IPS-20b (cell line): Measurements from ENCODE around the gene PIK3CA.
A peak's percentile ranks its signal among the peaks of the same experiment; 100 is the strongest.

Source experiments
- H3K27ac ChIP-seq: one replicate; pipeline ENCODE4 v1.5.1; 2013; ENCODE audit warnings: low read length
- H3K27me3 ChIP-seq: 2 replicates; pipeline ENCODE4 v1.6.1; 2013; ENCODE audit warnings: mild to moderate bottlenecking, low read length, inconsistent platforms; ENCODE audit not compliant: insufficient read depth
- H3K36me3 ChIP-seq: 2 replicates; pipeline ENCODE4 v1.6.1; 2013; ENCODE audit warnings: low read depth, mild to moderate bottlenecking, inconsistent platforms, low read length, moderate library complexity; ENCODE audit not compliant: insufficient read depth
- H3K4me1 ChIP-seq: 2 replicates; pipeline ENCODE4 v1.6.1; 2013; ENCODE audit warnings: mild to moderate bottlenecking, control low read depth, inconsistent platforms, low read length, moderate library complexity; ENCODE audit not compliant: insufficient read depth
- H3K4me3 ChIP-seq: 2 replicates; pipeline ENCODE4 v1.5.1; 2013; ENCODE audit warnings: mild to moderate bottlenecking, low read length, inconsistent platforms
- H3K9ac ChIP-seq: 2 replicates; pipeline ENCODE4 v1.6.1; 2013; ENCODE audit warnings: low read depth, mild to moderate bottlenecking, inconsistent platforms, low read length, moderate library complexity
- H3K9me3 ChIP-seq: 2 replicates; pipeline ENCODE4 v1.6.1; 2013; ENCODE audit warnings: mild to moderate bottlenecking, low read depth, low read length, inconsistent platforms; ENCODE audit not compliant: insufficient read depth

PIK3CA gene

DNA sequence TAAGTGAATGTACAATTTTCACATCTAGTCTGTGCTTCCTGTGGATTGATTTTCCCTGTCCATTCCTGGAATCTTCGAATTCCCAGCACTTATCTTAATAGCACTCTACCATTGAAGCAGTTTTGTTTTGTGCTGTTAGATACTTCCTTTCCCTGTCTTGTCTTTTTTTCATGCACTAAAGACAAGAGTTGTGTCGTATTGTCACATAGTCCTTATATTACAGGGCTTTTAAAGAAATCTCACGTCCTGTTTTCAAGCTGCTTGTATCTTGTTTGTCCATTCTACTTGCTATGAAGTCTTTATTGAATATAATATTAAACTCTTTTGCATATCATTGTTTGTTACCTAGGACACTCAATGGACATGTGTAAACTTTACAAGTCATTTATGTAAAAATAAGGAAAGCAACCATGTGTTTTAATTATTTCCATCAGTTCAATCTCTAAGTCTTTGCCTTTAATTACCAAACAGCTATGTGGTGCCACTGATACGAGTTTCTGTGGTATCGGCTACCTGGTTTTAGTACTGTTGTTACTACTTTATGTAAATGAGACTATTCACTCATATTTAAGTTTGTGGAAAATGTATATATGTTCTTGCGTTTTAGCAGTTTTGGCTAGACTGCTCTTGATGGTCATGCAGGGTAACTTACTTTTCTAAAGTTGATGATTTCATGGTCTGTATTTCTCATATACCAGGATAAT is 10.3 kb downstream of the PIK3CA start:
- H3K4me1 ChIP-seq, result no peaks in the 10 kb centered on the region
- no peak overlapping the region for H3K27ac ChIP-seq
- no peak overlapping the region for H3K9ac ChIP-seq
- H3K4me3 ChIP-seq, result no peak overlapping the region
- no peaks in the 10 kb centered on the region for H3K27me3 ChIP-seq
- no peaks in the 10 kb centered on the region for H3K36me3 ChIP-seq
- H3K9me3 ChIP-seq, result peaks cover 4% of the 10 kb centered on the region; the same call in 1 of the 2 replicates

DNA sequence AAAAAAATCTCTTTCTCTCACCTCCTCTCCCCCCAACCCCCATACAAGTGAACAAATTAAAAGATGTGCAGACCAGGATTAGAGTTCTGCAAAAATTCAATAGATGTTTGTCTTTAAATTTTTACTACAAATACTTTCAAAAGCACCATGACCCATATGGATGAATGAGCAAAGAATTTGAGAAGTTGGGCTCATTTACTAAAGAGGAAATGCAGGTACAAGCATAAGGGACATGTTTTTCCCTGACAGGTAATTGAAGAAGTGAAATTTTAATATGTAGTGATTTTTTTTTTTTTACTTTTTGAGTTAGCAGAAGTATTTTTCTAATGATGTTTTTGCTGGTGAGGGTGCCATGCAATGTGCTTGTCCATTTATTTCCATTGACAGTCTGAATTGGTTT is 15.3 kb downstream of the PIK3CA start:
- Histone ChIP-seq H3K4me1 (no peaks in the 10 kb centered on the region), H3K4me3 (no peak overlapping the region), H3K36me3 (no peaks in the 10 kb centered on the region), H3K27me3 (no peaks in the 10 kb centered on the region), H3K9me3 (no peaks in the 10 kb centered on the region), H3K9ac (no peak overlapping the region), H3K27ac (no peak overlapping the region)

GRCh38 chr3:179164857-179165256 is 16.7 kb downstream of the PIK3CA start:
- H3K9ac ChIP-seq, result no peak overlapping the region
- H3K4me1 ChIP-seq, result peaks cover 6% of the 10 kb centered on the region; the same call in 1 of the 2 replicates
- no peaks in the 10 kb centered on the region for H3K27me3 ChIP-seq
- no peaks in the 10 kb centered on the region for H3K36me3 ChIP-seq
- no peak overlapping the region for H3K27ac ChIP-seq
- no peaks in the 10 kb centered on the region for H3K9me3 ChIP-seq
- H3K4me3 ChIP-seq, result no peak overlapping the region

GRCh38 chr3:179166561-179167201 is 18.5 kb downstream of the PIK3CA start:
- Histone ChIP-seq H3K4me3 (no peak overlapping the region), H3K9me3 (no peaks in the 10 kb centered on the region), H3K27ac (no peak overlapping the region), H3K27me3 (no peaks in the 10 kb centered on the region), H3K4me1 (peaks cover 8% of the 10 kb centered on the region; the same call in 1 of the 2 replicates), H3K9ac (no peak overlapping the region), H3K36me3 (no peaks in the 10 kb centered on the region)

- no peak overlapping the region for H3K9ac ChIP-seq
- no peaks in the 10 kb centered on the region for H3K27me3 ChIP-seq
- no peaks in the 10 kb centered on the region for H3K36me3 ChIP-seq
- H3K4me3 ChIP-seq, result no peak overlapping the region
- H3K27ac ChIP-seq, result no peak overlapping the region
- no peaks in the 10 kb centered on the region for H3K9me3 ChIP-seq
- H3K4me1 ChIP-seq, result peaks cover 8% of the 10 kb centered on the region; the same call in 1 of the 2 replicates
Measured at GRCh38 chr3:179168918-179169317, 20.8 kb downstream of the PIK3CA start.

DNA sequence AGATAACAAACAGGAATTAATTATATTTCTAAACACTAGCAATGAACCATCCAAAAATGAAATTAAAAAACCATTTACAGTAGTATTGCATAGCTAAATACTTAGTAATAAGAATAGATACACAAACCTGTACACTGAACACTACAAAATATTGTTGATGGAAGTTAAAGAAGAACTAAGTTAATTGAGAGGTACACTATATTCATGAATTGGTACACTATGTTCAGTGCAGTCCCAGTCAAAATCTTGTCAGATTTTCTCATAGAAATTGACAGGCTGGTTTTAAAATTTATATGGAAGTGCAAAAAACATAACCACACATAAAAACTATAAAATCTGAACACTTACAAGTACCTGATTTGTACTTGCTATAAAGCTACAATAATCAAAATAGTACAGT is 24.4 kb downstream of the PIK3CA start:
- H3K36me3 ChIP-seq, result no peaks in the 10 kb centered on the region
- no peak overlapping the region for H3K27ac ChIP-seq
- no peaks in the 10 kb centered on the region for H3K27me3 ChIP-seq
- no peaks in the 10 kb centered on the region for H3K9me3 ChIP-seq
- peaks cover 20% of the 10 kb centered on the region; the same call in 1 of the 2 replicates for H3K4me1 ChIP-seq
- no peak overlapping the region for H3K4me3 ChIP-seq
- H3K9ac ChIP-seq, result no peak overlapping the region

GRCh38 chr3:179174316-179174715 is 26.2 kb downstream of the PIK3CA start:
- no peaks in the 10 kb centered on the region for H3K36me3 ChIP-seq
- no peaks in the 10 kb centered on the region for H3K27me3 ChIP-seq
- peaks cover 14% of the 10 kb centered on the region; the same call in 1 of the 2 replicates for H3K4me1 ChIP-seq
- no peak overlapping the region for H3K27ac ChIP-seq
- no peak overlapping the region for H3K9ac ChIP-seq
- H3K9me3 ChIP-seq, result no peaks in the 10 kb centered on the region
- H3K4me3 ChIP-seq, result no peak overlapping the region

DNA sequence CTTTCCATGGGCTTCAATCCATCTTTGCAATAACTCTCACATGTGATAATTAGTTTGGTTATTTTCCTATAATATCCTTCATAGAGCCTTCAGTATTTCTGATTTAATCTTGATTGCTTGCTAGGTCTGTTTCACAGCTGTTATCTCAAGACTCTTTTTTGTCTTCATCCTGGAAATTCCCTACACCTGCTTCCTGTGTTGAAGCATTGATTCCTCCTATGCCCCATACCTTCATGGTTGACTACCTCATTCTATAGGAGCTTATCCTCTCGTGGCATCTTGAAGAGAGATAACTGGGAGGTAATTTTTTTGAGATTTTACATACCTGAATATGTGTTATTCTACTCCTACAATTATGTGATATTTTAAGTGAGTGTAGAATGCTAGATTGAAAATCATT is 26.7 kb downstream of the PIK3CA start:
- Histone ChIP-seq H3K27ac (no peak overlapping the region), H3K4me1 (peaks cover 13% of the 10 kb centered on the region; the same call in 1 of the 2 replicates), H3K27me3 (no peaks in the 10 kb centered on the region), H3K36me3 (no peaks in the 10 kb centered on the region), H3K9ac (no peak overlapping the region), H3K4me3 (no peak overlapping the region; the same call in 1 of the 2 replicates), H3K9me3 (no peaks in the 10 kb centered on the region)

DNA sequence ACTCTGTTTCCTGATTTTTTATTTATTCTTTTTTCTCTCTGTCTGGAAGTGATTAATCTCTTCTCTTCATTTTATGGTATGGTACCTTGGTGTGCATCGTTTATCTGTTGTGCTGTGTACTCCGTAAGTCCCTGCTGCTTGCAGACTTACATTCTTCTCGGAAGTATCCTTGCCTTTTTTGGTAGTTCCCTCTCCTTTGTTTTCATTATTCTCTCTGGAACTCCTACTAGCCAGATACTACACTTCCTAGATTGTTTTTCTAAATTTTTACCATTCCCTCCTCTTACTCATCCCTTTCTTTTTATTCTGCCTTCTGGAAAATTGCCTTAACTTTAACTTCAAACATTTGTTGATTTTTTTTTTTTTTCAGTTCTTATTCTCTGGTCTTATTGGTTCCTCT is 27.2 kb downstream of the PIK3CA start:
- Histone ChIP-seq H3K36me3 (no peaks in the 10 kb centered on the region), H3K9ac (peak overlapping the region; percentile 17; the same call in 1 of the 2 replicates), H3K4me1 (peaks cover 15% of the 10 kb centered on the region)

DNA sequence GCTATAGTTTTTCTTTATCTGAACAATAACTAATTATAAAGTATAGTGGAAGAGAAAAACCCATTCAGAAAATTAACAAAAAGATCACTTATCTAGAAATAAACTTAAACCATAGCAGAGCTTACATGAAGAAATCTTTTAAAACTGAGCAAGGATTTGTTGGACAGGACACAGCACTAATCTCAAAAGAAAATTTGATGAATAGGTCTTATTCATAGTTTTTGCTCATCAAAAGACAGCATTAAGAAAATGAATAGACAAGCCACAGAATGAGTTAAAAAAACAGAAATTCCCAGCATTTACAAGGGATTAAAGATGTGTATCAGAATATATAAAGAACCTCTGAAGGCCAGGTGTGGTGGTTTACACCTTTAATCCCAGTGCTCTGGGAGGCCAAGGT is 29.5 kb downstream of the PIK3CA start:
- Histone ChIP-seq H3K36me3 (no peaks in the 10 kb centered on the region), H3K9ac (no peak overlapping the region), H3K27ac (no peak overlapping the region), H3K4me1 (peaks cover 32% of the 10 kb centered on the region), H3K4me3 (no peak overlapping the region), H3K27me3 (no peaks in the 10 kb centered on the region), H3K9me3 (no peaks in the 10 kb centered on the region)

More for the DNA sequence above, 27.2 kb downstream of the PIK3CA start:
- Histone ChIP-seq H3K27me3 (no peaks in the 10 kb centered on the region), H3K9me3 (no peaks in the 10 kb centered on the region), H3K27ac (no peak overlapping the region), H3K4me3 (no peak overlapping the region; the same call in 1 of the 2 replicates)

GRCh38 chr3:179179256-179179655 is 31.1 kb downstream of the PIK3CA start:
- Histone ChIP-seq H3K27me3 (no peaks in the 10 kb centered on the region), H3K4me1 (peaks cover 32% of the 10 kb centered on the region), H3K9me3 (no peaks in the 10 kb centered on the region), H3K9ac (no peak overlapping the region), H3K4me3 (no peak overlapping the region), H3K36me3 (no peaks in the 10 kb centered on the region), H3K27ac (no peak overlapping the region)
